Activated naive CD8-positive, alpha-beta T cell (primary cell): ENCODE data around the gene LTC4S.
"Not testable (repeated sequence)": the region's sequence is repeated elsewhere in the genome, so short reads cannot be mapped to it uniquely, and the experiment has no call there.

Experiments used
- H3K27ac Mint-ChIP-seq: one replicate; pipeline ENCODE4 v1.8.0; 2021; ENCODE audit warnings: mixed read lengths
- H3K27me3 Mint-ChIP-seq: one replicate; pipeline ENCODE4 v1.8.0; 2021; ENCODE audit warnings: mixed read lengths
- H3K36me3 Mint-ChIP-seq: one replicate; pipeline ENCODE4 v1.8.0; 2021; ENCODE audit warnings: mixed read lengths
- H3K4me1 Mint-ChIP-seq: one replicate; pipeline ENCODE4 v1.8.0; 2021; ENCODE audit warnings: low read depth, mixed read lengths
- H3K4me3 Mint-ChIP-seq: one replicate; pipeline ENCODE4 v1.8.0; 2021; ENCODE audit warnings: mild to moderate bottlenecking, mixed read lengths
- H3K9me3 Mint-ChIP-seq: one replicate; pipeline ENCODE4 v1.8.0; 2021; ENCODE audit warnings: low read depth, mixed read lengths

Gene LTC4S

DNA sequence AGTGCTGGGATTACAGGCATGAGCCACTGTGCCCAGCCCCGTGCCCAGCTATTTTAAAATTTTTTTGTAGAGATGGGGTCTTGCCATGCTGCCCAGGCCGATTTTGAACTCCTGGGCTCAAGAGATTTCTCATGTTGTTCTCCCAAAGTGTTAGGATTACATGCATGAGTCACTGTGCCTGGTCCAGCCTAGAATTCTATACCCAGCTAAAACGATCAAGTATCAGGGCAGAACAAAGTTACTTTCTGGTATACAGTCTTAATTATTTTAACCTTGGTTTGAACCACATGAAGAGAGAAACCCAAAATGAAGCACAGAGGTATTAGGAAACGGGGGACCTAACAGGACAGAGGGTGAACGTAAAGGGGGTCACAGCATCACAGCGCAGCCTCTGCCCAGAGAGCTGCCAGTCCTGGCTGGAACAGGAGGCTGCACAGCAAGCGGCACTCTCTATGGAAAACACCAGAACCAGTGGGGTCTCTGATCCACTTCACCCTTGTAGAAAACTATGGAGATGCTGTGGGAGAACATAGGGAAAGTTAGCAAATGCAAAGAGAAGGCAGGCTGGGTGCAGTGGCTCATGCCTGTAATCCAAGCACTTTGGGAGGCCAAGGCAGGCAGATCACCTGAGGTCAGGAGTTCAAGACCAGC lies 37.2 kb downstream of the LTC4S start:
- Mint-ChIP-seq H3K4me3 (no peak overlapping the region), H3K27ac (peak overlapping the region; percentile 70), H3K4me1 (peaks cover 24% of the 10 kb centered on the region), H3K27me3 (no peaks in the 10 kb centered on the region), H3K36me3 (peaks cover 13% of the 10 kb centered on the region), H3K9me3 (no peaks in the 10 kb centered on the region)

- Mint-ChIP-seq H3K9me3 (no peaks in the 10 kb centered on the region), H3K27me3 (no peaks in the 10 kb centered on the region), H3K27ac (peak overlapping the region; percentile 68), H3K36me3 (peaks cover 16% of the 10 kb centered on the region), H3K4me3 (no peak overlapping the region), H3K4me1 (peaks cover 30% of the 10 kb centered on the region)
These were observed 38.4 kb downstream of the LTC4S start for GRCh38 chr5:179832039-179832745.

DNA sequence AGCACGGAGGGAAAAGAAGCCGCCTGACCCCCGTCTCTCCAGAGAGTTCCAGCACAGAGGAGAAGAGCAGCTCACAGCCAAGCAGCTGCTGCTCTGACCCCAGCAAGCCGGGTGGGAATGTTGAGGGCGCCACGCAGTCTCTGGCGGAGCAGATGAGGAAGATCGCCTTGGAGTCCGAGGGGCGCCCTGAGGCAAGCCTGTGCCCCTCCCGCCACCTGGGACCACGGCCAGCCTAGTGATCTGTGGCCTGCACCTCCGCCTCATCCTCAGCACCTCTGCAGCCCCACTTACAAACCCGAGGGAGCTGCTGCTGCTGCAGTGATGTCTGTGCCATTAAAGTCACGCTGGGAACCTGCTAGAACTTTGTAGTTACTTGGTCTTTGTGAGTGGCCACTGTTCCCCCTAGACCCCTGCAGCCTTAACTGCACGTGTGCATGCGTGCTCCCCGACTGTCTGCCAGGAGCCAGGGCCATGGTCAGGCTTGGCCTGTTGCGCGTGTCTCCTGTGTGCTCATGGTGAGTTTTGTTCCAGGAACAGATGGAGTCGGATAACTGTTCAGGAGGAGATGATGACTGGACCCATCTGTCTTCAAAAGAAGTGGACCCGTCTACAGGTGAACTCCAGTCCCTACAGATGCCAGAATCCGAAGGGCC lies 39.4 kb downstream of the LTC4S start:
- H3K4me3 Mint-ChIP-seq, result no peak overlapping the region
- H3K4me1 Mint-ChIP-seq, result peaks cover 23% of the 10 kb centered on the region
- no peaks in the 10 kb centered on the region for H3K9me3 Mint-ChIP-seq
- peaks cover 12% of the 10 kb centered on the region for H3K36me3 Mint-ChIP-seq
- no peaks in the 10 kb centered on the region for H3K27me3 Mint-ChIP-seq
- peak overlapping the region; percentile 54 for H3K27ac Mint-ChIP-seq

- peak overlapping the region; percentile 54 for H3K27ac Mint-ChIP-seq
- H3K36me3 Mint-ChIP-seq, result peaks cover 11% of the 10 kb centered on the region
- no peaks in the 10 kb centered on the region for H3K9me3 Mint-ChIP-seq
- peaks cover 22% of the 10 kb centered on the region for H3K4me1 Mint-ChIP-seq
- no peak overlapping the region for H3K4me3 Mint-ChIP-seq
- H3K27me3 Mint-ChIP-seq, result no peaks in the 10 kb centered on the region
These were observed 39.9 kb downstream of the LTC4S start for GRCh38 chr5:179833709-179834070.

DNA sequence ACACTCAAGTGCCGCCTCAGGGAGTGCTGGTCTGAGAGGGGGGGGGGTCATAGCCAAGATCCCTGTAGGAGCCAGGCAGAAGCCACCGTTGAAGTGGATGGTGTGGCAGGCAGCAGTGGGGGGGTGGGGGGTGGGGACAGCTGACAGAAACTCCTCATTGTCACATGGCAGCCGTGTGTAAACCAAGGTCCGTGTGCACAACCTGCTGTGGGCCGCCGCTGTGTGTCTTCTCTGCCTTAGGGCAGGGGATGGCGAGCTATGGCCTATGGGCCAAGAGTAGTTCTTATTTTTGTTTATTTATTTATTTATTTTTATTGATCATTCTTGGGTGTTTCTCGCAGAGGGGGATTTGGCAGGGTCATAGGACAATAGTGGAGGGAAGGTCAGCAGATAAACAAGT lies 40.3 kb downstream of the LTC4S start:
- Mint-ChIP-seq H3K27me3 (no peaks in the 10 kb centered on the region), H3K9me3 (no peaks in the 10 kb centered on the region), H3K36me3 (peaks cover 9% of the 10 kb centered on the region), H3K4me3 (no peak overlapping the region), H3K4me1 (peaks cover 21% of the 10 kb centered on the region), H3K27ac (no peak overlapping the region)

DNA sequence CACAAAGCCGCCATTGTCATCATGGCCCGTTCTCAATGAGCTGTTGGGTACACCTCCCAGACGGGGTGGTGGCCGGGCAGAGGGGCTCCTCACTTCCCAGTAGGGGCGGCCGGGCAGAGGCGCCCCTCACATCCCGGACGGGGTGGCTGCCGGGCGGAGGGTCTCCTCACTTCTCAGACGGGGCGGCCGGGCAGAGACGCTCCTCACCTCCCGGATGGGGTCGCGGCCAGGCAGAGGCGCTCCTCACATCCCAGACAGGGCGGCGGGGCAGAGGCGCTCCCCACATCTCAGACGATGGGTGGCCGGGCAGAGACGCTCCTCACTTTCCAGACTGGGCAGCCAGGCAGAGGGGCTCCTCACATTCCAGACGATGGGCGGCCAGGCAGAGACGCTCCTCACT lies 41.1 kb downstream of the LTC4S start:
- H3K4me1 Mint-ChIP-seq, result peaks cover 21% of the 10 kb centered on the region
- H3K4me3 Mint-ChIP-seq, H3K27ac Mint-ChIP-seq, H3K36me3 Mint-ChIP-seq, H3K9me3 Mint-ChIP-seq, H3K27me3 Mint-ChIP-seq: not testable (repeated sequence)

DNA sequence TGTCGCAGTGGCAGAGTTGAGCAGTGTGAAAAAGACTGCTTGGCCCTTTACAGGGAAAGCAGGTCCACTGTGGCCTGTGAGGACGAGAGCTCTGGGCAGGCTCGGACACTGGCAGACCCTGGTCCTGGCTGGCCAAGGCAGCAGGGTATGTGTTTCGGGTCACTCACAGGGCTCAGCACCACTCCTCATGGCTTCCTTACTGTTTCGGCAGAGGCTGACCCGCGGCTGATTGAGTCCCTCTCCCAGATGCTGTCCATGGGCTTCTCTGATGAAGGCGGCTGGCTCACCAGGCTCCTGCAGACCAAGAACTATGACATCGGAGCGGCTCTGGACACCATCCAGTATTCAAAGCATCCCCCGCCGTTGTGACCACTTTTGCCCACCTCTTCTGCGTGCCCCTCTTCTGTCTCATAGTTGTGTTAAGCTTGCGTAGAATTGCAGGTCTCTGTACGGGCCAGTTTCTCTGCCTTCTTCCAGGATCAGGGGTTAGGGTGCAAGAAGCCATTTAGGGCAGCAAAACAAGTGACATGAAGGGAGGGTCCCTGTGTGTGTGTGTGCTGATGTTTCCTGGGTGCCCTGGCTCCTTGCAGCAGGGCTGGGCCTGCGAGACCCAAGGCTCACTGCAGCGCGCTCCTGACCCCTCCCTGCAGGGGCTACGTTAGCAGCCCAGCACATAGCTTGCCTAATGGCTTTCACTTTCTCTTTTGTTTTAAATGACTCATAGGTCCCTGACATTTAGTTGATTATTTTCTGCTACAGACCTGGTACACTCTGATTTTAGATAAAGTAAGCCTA lies 42.6 kb downstream of the LTC4S start:
- Mint-ChIP-seq H3K9me3 (no peaks in the 10 kb centered on the region), H3K4me1 (peaks cover 18% of the 10 kb centered on the region), H3K4me3 (peak overlapping the region; percentile 44), H3K27ac (peak overlapping the region; percentile 93), H3K27me3 (no peaks in the 10 kb centered on the region), H3K36me3 (peaks cover 9% of the 10 kb centered on the region)

GRCh38 chr5:179837076-179838011 lies 43.6 kb downstream of the LTC4S start:
- Mint-ChIP-seq H3K36me3 (peaks cover 9% of the 10 kb centered on the region), H3K27ac (peak overlapping the region; percentile 93), H3K9me3 (no peaks in the 10 kb centered on the region), H3K4me1 (peaks cover 18% of the 10 kb centered on the region), H3K27me3 (no peaks in the 10 kb centered on the region), H3K4me3 (peak overlapping the region; percentile 44)

DNA sequence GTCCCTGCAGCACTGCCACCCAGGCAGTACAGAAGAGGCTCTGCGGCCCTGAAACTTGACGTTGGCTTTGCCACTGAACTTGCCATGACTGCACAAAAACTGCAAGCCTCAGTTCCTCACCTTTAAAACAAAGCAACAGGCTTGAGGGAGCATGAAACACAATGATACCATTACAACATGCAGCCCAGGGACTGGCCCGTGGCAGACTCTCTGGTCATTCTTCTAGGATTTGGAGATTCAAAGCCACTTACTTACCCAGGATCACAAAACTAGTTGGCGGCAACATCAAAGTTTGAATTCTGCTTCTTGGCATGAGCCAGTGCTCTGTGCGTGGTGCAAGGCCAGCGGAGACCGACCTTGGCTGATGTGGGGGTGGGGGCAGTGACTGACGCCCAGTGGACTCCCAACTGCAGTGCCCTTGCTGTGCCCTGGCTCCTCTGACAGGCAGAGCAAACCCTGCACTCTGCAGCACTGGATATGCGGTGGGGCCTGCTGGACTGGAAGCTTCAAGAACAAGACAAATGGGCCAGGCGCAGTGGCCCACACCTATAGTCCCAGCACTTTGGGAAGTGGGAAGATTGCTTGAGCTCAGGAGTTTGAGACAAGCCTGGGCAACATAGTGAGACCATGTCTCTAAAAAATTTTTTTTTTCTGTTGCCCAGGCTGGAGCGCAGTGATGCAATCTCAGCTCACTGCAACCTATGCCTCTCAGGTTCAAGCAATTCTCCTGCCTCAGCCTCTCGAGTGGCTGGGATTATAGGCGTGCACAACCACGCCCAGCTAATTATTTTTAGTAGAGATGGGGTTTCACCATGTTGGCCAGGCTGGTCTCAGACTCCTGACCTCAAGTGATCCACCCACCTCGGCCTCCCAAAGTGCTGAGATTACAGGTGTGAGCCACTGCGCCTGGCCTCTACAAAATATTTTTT lies 45.8 kb downstream of the LTC4S start:
- Mint-ChIP-seq H3K4me3 (no peak overlapping the region), H3K36me3 (peaks cover 3% of the 10 kb centered on the region), H3K4me1 (peaks cover 16% of the 10 kb centered on the region), H3K9me3 (no peaks in the 10 kb centered on the region), H3K27ac (peak overlapping the region; percentile 34), H3K27me3 (no peaks in the 10 kb centered on the region)

- Mint-ChIP-seq H3K9me3 (peaks cover 3% of the 10 kb centered on the region), H3K4me1 (peaks cover 16% of the 10 kb centered on the region), H3K36me3 (peaks cover 6% of the 10 kb centered on the region), H3K27me3 (no peaks in the 10 kb centered on the region), H3K4me3 (no peak overlapping the region), H3K27ac (no peak overlapping the region)
These were observed 46.5 kb downstream of the LTC4S start for GRCh38 chr5:179840321-179840720.

DNA sequence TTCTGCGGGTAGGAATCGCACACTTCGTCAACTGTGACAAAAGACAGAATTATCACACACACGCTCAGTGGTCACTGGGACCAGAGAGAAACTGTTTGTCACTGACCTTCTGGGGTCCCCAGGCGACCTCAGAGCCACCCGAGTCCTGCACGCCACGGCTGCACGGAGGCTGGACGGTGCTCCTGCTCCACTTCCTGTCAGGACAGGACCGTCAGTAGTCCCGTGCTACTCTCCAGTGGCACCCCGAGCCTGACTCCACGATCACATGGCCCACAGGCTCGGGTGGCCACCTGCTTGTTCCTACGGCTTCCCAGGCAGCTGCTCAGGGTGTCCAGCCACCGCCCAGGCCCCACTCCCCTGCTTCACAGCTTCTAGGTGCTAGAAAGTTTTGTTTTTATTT lies 47.0 kb downstream of the LTC4S start:
- Mint-ChIP-seq H3K27ac (no peak overlapping the region), H3K4me1 (peaks cover 14% of the 10 kb centered on the region), H3K36me3 (peaks cover 7% of the 10 kb centered on the region), H3K4me3 (no peak overlapping the region), H3K9me3 (peaks cover 3% of the 10 kb centered on the region), H3K27me3 (no peaks in the 10 kb centered on the region)

- Mint-ChIP-seq H3K27me3 (no peaks in the 10 kb centered on the region), H3K36me3 (peaks cover 10% of the 10 kb centered on the region), H3K9me3 (peaks cover 3% of the 10 kb centered on the region), H3K4me3 (no peak overlapping the region), H3K4me1 (peaks cover 7% of the 10 kb centered on the region), H3K27ac (no peak overlapping the region)
These were observed 47.8 kb downstream of the LTC4S start for GRCh38 chr5:179841621-179842020.
